Measurements from ENCODE around the gene ZFP82. TPM values are rescaled to one million over a fixed set of nuclear protein-coding genes. Genes with fewer than 3 reads are reported as not detected.

ZFP82 gene
- total RNA-seq = 1 to 10 TPM; 3.3 to 5.8 TPM

- peak within 1 kb of the TSS; percentile 93 to 94 for H3K27ac Mint-ChIP-seq
- peak within 1 kb of the TSS; percentile 97 for H3K4me3 Mint-ChIP-seq
- H3K4me1 Mint-ChIP-seq (ENCODE audit: low read depth in 2 of 2) = peaks cover 14 to 17% of the 10 kb centered on the region in 2 donors
- H3K27me3 Mint-ChIP-seq = peaks cover 11 to 13% of the 10 kb centered on the region in 2 donors
- H3K36me3 Mint-ChIP-seq = peaks cover 6% of the 10 kb centered on the region
- DNase-seq (ENCODE audit: low spot score) = peak; percentile 85
- peak; percentile 95 to 96 for ATAC-seq
- no peaks in the 10 kb centered on the region for H3K9me3 Mint-ChIP-seq
These were observed at the start of gene ZFP82 for GRCh38 chr19:36418287-36419001. TSS of gene ZFP82 (minus strand) at chr19:36418644. CDS start at chr19:36409789, 8,855 bp downstream.

DNA sequence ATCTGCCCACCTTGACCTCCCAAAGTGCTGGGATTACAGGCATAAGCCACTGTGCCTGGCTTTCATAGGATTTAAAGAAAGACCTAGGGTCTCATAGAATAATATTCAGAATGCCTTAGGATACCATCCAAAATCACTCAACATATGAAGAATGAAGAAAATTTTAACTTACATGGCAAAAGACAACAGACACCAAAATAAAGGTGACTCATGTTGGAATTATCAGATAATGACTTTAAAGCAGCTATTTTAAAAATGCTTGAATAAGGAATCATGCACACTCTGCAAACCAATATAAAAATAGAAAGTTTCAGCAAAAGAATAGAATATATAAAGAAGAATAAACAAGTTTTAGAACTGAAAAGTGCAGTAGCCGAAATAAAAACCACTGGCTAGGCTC is 41.6 kb upstream of the ZFP82 start:
- H3K36me3 Mint-ChIP-seq = peaks cover 44% of the 10 kb centered on the region
- ATAC-seq (no peak), DNase-seq (ENCODE audit: low spot score) (no peak)
- H3K27ac Mint-ChIP-seq = no peak overlapping the region
- peaks cover 5% of the 10 kb centered on the region for H3K9me3 Mint-ChIP-seq
- no peaks in the 10 kb centered on the region for H3K4me1 Mint-ChIP-seq (ENCODE audit: low read depth in 2 of 2)
- H3K27me3 Mint-ChIP-seq = no peaks in the 10 kb centered on the region
- no peak overlapping the region for H3K4me3 Mint-ChIP-seq

DNA sequence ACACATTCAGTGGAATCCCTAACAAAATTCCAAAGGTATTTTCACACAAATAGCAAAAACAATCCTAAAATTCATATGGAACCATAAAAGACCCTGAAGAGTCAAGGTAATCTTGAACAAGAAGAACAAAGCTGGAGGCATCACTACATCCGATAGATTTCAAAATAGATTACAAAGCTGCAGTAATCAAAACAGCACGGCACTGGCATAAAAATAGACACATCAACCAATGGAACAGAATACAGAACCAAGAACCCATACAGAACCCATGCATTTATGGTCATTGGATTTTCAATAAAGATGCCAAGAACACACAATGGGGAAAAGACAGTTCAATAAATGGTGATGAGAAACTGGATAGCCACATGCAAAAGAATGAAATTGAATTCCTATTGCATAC is 38.4 kb upstream of the ZFP82 start:
- Mint-ChIP-seq H3K27ac (no peak overlapping the region), H3K4me3 (no peak overlapping the region), H3K27me3 (no peaks in the 10 kb centered on the region), H3K9me3 (peaks cover 18% of the 10 kb centered on the region), H3K4me1 (ENCODE audit: low read depth in 2 of 2) (no peaks in the 10 kb centered on the region), H3K36me3 (peaks cover 52% of the 10 kb centered on the region)
- DNase-seq (ENCODE audit: low spot score) (no peak), ATAC-seq (no peak)

DNA sequence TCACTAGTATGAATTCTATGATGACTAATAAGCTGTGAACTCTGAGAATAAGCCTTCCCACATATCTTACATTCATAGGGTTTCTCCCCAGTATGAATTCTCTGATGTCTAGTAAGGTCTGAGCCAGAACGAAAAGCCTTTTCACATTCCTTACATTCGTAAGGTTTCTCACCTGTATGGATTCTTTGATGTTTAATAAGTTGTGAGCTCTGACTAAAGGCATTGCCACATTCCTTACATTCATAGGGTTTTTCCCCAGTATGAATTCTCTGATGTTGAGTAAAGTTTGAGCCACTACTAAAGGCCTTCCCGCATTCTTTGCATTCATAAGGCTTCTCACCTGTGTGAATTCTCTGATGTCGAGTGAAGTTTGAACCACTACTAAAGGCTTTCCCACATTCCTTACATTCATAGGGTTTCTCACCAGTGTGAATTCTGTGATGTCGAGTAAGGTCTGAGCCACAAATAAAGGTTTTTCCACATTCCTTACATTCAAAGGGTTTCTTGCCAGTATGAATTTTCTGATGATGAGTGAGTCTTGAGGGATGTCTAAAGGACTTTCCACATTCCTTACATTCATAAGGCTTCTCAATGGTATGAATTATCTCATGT is 30.7 kb upstream of the ZFP82 start:
- Mint-ChIP-seq H3K4me3 (no peak overlapping the region), H3K9me3 (peaks cover 9% of the 10 kb centered on the region), H3K36me3 (peaks cover 50% of the 10 kb centered on the region), H3K4me1 (ENCODE audit: low read depth in 2 of 2) (no peaks in the 10 kb centered on the region), H3K27me3 (no peaks in the 10 kb centered on the region), H3K27ac (no peak overlapping the region)
- no peak for ATAC-seq
- DNase-seq (ENCODE audit: low spot score) = no peak

GRCh38 chr19:36441339-36441738 is 22.9 kb upstream of the ZFP82 start:
- H3K9me3 Mint-ChIP-seq = peaks cover 10% of the 10 kb centered on the region
- no peak for ATAC-seq
- no peak for DNase-seq (ENCODE audit: low spot score)
- H3K27me3 Mint-ChIP-seq = no peaks in the 10 kb centered on the region
- no peaks in the 10 kb centered on the region for H3K4me1 Mint-ChIP-seq (ENCODE audit: low read depth in 2 of 2)
- peaks cover 25% of the 10 kb centered on the region for H3K36me3 Mint-ChIP-seq
- H3K27ac Mint-ChIP-seq = no peak overlapping the region
- no peak overlapping the region for H3K4me3 Mint-ChIP-seq

DNA sequence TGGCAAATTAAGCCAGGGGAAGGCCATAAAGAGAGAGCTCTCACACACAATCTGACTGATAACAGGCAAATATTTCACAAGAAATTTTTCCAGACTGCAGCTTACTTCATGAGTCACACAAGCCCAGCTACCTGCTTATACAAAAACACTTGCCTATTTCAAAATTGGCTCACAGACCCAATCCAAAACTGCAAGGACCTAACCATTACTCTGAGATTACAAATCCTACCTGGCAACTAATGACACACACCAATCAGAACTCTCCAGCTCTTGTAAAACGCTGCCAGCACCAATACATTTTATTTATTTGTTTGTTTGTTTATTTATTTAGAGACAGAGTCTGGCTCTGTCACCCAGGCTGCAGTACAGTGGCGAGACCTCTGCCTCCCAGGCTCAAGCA is 18.1 kb upstream of the ZFP82 start:
- peaks cover 19% of the 10 kb centered on the region for H3K36me3 Mint-ChIP-seq

DNA sequence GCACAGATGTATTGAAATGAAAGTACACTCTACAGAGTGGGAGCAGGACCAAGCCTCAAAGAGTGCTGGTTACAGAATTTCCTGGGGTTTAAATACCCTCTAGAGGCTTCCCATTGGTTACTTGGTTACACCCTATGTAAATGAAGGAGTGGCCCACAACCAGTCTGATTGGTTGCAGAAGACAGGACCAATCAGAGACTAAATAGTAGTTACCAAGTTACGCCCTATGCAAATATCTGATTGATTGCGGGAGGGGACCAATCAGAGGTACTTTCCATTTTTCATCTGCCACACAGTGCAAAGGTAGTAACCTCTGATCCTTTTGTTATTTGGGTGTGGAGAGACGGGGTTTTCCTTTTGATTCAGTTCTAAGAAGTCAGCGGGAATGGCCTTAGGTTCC is 5.5 kb upstream of the ZFP82 start:
- peaks cover 5% of the 10 kb centered on the region for H3K9me3 Mint-ChIP-seq
- H3K4me3 Mint-ChIP-seq = no peak overlapping the region
- peaks cover 0 to 3% of the 10 kb centered on the region in 2 donors for H3K4me1 Mint-ChIP-seq (ENCODE audit: low read depth in 2 of 2)
- ATAC-seq (no peak), DNase-seq (ENCODE audit: low spot score) (no peak)
- H3K27me3 Mint-ChIP-seq = peaks cover 22 to 28% of the 10 kb centered on the region in 2 donors
- H3K27ac Mint-ChIP-seq = no peak overlapping the region
- H3K36me3 Mint-ChIP-seq = peaks cover 18% of the 10 kb centered on the region

More for the DNA sequence above, 18.1 kb upstream of the ZFP82 start:
- no peak for DNase-seq (ENCODE audit: low spot score)
- no peaks in the 10 kb centered on the region for H3K4me1 Mint-ChIP-seq (ENCODE audit: low read depth in 2 of 2)
- no peak overlapping the region for H3K27ac Mint-ChIP-seq
- H3K27me3 Mint-ChIP-seq = no peaks in the 10 kb centered on the region
- H3K9me3 Mint-ChIP-seq = peaks cover 12% of the 10 kb centered on the region
- no peak overlapping the region for H3K4me3 Mint-ChIP-seq
- ATAC-seq = no peak

- Mint-ChIP-seq H3K4me3 (peak overlapping the region; percentile 51), H3K9me3 (peaks cover 2% of the 10 kb centered on the region), H3K27ac (no peak overlapping the region), H3K4me1 (ENCODE audit: low read depth in 2 of 2) (peaks cover 14 to 17% of the 10 kb centered on the region in 2 donors), H3K27me3 (peaks cover 19 to 23% of the 10 kb centered on the region in 2 donors), H3K36me3 (peaks cover 14% of the 10 kb centered on the region)
- DNase-seq (ENCODE audit: low spot score) (no peak), ATAC-seq (no peak)
These were observed 3.5 kb upstream of the ZFP82 start for GRCh38 chr19:36421749-36422481.

DNA sequence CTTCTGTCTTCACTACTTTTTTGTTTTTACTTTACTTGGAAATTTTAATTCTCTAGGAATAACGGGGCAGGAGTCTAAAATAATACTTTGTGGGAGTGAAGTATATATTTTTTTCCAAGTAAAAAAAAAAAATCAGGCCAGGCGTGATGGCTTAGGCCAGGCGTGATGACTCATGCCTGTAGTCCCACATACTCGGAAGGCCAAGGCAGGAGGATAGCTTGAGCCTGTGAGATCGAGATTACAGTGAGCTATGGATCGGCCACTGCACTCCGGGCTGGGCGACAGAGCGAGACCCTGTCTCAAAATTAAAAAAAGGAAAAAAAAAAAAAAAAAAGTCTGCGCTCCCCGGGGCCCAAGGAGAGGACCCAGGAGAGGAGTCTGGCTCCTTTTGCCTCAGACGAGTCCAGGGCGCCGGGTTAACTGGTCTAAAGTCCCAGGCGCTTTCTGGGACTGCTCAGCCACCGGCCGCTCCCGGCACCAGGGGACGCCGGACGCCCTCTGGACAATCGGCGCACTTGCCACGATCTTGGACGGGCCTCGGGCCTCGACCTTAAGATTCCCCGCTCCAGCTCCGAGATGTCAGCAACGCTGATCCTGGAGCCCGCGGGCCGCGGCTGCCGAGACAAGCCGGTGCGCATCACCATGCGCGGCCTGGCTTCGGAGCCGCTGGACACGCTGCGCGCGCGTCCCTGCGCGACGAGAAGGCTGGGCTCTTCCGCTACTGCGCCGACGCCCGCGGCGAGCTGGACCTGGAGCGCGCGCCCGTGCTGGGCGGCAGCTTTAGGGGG is 2.7 kb upstream of the ZFP82 start:
- DNase-seq (ENCODE audit: low spot score) = no peak
- H3K9me3 Mint-ChIP-seq = no peaks in the 10 kb centered on the region
- H3K36me3 Mint-ChIP-seq = peaks cover 12% of the 10 kb centered on the region
- no peak overlapping the region for H3K27ac Mint-ChIP-seq
- peaks cover 14 to 17% of the 10 kb centered on the region in 2 donors for H3K4me1 Mint-ChIP-seq (ENCODE audit: low read depth in 2 of 2)
- H3K4me3 Mint-ChIP-seq = peak overlapping the region; percentile 1
- no peak for ATAC-seq
- peaks cover 17 to 20% of the 10 kb centered on the region in 2 donors for H3K27me3 Mint-ChIP-seq

DNA sequence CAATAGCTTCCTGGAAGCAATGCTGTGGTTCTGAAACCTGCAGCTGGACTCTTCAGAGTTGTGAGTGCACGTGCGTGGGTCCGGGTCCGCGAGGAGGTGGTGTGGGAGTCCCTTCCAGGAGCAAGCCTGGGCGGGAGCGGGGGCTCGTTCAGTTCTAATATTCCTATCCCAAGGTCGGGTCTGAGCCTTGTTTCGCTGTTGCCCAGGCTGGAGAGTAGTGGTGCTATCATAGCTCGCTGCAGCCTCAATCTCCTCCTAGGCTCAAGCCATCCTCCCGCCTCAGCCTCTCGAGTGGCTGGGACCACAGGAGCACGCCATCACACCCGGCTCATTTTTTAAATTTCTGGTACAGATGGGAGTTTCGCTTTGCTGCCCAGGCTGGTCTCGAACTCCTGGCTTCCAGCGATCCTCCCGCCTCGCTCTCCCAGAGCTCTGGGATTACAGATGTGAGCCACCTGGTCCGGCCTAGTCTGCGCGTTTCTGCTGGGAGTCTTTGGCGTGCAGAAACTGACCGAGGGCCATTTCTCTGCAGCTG is 625 bp downstream of the ZFP82 start:
- peaks cover 7% of the 10 kb centered on the region for H3K36me3 Mint-ChIP-seq
- peak overlapping the region; percentile 97 for H3K4me3 Mint-ChIP-seq
- peaks cover 10 to 13% of the 10 kb centered on the region in 2 donors for H3K27me3 Mint-ChIP-seq
- no peak for DNase-seq (ENCODE audit: low spot score)
- ATAC-seq = no peak
- H3K9me3 Mint-ChIP-seq = no peaks in the 10 kb centered on the region
- H3K27ac Mint-ChIP-seq = peak overlapping the region; percentile 93 to 94
- H3K4me1 Mint-ChIP-seq (ENCODE audit: low read depth in 2 of 2) = peaks cover 14 to 17% of the 10 kb centered on the region in 2 donors

GRCh38 chr19:36409841-36410240 is 8.6 kb downstream of the ZFP82 start:
- no peak for ATAC-seq
- Mint-ChIP-seq H3K27me3 (no peaks in the 10 kb centered on the region), H3K4me3 (no peak overlapping the region), H3K4me1 (ENCODE audit: low read depth in 2 of 2) (peaks cover 0 to 2% of the 10 kb centered on the region in 2 donors), H3K9me3 (peaks cover 2% of the 10 kb centered on the region), H3K36me3 (peaks cover 49% of the 10 kb centered on the region), H3K27ac (no peak overlapping the region)
- no peak for DNase-seq (ENCODE audit: low spot score)

- H3K27ac Mint-ChIP-seq = no peak overlapping the region
- H3K9me3 Mint-ChIP-seq = peaks cover 2% of the 10 kb centered on the region
- no peak overlapping the region for H3K4me3 Mint-ChIP-seq
- peaks cover 57% of the 10 kb centered on the region for H3K36me3 Mint-ChIP-seq
- DNase-seq (ENCODE audit: low spot score) = no peak
- peaks cover 0 to 2% of the 10 kb centered on the region in 2 donors for H3K4me1 Mint-ChIP-seq (ENCODE audit: low read depth in 2 of 2)
- no peaks in the 10 kb centered on the region for H3K27me3 Mint-ChIP-seq
- ATAC-seq = no peak
These were observed 10.3 kb downstream of the ZFP82 start for GRCh38 chr19:36408101-36408500.

DNA sequence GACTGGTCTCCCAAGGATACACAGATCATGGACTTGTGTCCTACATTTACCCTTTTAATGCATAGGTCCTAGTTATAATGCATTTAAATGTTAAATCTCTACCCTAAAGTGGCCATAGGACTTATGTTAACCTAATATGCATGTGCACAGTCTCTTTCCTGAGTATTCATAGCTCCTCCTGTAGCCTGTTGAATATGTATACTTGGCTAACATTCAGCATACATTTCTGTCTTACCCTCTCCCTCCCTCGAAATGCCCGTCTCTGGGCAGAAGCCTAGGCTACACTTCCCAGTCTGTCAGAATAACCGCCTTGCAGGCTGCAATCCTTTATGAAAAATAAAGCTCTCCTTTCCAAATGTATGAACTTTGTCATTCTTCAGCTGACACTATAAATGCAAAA is 13.9 kb downstream of the ZFP82 start:
- Mint-ChIP-seq H3K36me3 (peaks cover 61% of the 10 kb centered on the region), H3K27me3 (no peaks in the 10 kb centered on the region)
- ATAC-seq = no peak

More for the DNA sequence above, 13.9 kb downstream of the ZFP82 start:
- peaks cover 14% of the 10 kb centered on the region for H3K9me3 Mint-ChIP-seq
- no peak overlapping the region for H3K27ac Mint-ChIP-seq
- H3K4me1 Mint-ChIP-seq (ENCODE audit: low read depth in 2 of 2) = peaks cover 0 to 5% of the 10 kb centered on the region in 2 donors
- DNase-seq (ENCODE audit: low spot score) = no peak
- no peak overlapping the region for H3K4me3 Mint-ChIP-seq
